Astrocyte of the spinal cord (primary cell): ENCODE measurements around the gene SNAPC4.

Experiments
- DNase-seq: peaks from one replicate; pipeline ENCODE4 v3.0.0; 2011; ENCODE audit warnings: low read depth, low spot score
- H3K4me3 ChIP-seq: 2 replicates; pipeline ENCODE4 v1.5.1; 2011; ENCODE audit warnings: low read depth, mild to moderate bottlenecking, low read length, moderate library complexity
- in situ Hi-C: cut with HindIII; loops from 2 replicates; pipeline ENCODE4 v1.10.0; 2017; ENCODE audit warnings: low sequenced_read_pairs
- TF ChIP-seq, protein P1 (sequence below): IDR thresholded peaks from 2 replicates; pipeline ENCODE4 v1.5.1; 2012; ENCODE audit warnings: low read depth, mild to moderate bottlenecking, low read length, inconsistent platforms

The SNAPC4 gene

DNA sequence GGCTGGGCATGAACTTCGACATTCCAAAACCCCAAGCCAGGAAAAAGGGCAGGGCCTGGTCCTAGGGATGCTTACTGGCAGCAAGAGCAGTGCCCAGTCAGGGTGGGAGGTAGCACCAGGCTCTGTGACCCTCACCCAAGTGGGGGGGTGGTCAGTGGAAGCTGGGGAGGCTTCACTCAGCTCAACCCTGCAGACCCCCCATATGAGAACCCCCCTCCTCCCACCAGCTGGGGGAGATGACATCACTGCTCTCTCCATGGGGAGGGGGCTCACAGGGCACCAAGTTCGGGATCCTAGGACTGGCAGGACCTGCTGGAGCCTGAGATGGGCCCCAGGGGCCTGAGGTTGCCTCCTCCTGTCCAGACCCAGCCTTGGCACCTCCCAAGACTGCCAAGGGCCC is 41.1 kb downstream of the SNAPC4 start:
- no peak overlapping the region for H3K4me3 ChIP-seq
- in situ Hi-C loops, result no loop called here
- TF ChIP-seq, protein P1, sequence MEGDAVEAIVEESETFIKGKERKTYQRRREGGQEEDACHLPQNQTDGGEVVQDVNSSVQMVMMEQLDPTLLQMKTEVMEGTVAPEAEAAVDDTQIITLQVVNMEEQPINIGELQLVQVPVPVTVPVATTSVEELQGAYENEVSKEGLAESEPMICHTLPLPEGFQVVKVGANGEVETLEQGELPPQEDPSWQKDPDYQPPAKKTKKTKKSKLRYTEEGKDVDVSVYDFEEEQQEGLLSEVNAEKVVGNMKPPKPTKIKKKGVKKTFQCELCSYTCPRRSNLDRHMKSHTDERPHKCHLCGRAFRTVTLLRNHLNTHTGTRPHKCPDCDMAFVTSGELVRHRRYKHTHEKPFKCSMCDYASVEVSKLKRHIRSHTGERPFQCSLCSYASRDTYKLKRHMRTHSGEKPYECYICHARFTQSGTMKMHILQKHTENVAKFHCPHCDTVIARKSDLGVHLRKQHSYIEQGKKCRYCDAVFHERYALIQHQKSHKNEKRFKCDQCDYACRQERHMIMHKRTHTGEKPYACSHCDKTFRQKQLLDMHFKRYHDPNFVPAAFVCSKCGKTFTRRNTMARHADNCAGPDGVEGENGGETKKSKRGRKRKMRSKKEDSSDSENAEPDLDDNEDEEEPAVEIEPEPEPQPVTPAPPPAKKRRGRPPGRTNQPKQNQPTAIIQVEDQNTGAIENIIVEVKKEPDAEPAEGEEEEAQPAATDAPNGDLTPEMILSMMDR, result no peak
- DNase-seq, result no peak

DNA sequence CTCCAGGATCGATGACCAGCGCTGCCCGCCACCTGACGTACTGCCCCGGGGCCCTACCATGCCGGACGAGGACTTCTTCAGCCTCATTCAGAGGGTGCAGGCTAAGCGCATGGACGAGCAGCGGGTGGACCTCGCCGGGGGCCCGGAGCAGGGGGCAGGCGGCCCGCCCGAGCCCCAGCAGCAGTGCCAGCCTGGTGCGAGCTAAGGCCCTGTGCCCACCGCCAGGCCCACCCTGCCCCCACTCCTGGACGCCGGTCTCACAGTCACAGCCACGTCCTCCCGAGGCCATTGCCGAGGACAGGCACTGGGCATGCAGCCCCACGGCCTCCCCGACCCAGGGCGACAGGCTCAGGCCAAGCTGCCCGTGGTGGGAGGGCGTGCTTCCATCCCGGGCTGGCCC is 42.0 kb downstream of the SNAPC4 start:
- no peak overlapping the region for H3K4me3 ChIP-seq
- DNase-seq, result no peak
- TF ChIP-seq, protein P1, result no peak
- in situ Hi-C loops, result no loop called here

DNA sequence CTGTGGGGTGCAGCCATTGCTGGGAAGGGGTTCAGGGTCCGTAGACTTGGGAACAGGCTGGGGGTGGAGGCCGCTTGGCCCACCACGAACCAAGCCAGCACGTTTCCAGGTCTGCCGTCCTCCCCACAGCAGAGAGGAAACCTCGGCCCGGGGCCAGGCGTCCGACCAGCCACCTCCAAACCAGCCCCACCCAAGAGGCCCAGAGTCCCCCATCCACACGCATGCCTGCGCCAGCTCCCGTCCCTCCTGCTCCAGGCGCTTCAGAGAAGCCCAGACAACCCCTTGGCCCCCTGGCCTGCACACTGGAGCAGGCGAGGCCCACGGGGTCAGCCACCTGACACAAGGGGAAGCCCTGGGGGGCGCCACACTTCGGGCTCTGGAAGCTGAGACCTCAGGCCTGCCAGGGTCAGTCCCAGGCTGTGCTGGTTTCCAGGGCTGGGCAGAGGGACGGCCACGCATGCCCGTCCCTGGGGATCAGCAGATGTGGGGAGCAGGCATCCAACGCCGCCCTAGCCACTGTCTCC is 42.7 kb downstream of the SNAPC4 start:
- no peak for DNase-seq
- no peak overlapping the region for H3K4me3 ChIP-seq
- in situ Hi-C loops, result no loop called here
- TF ChIP-seq, protein P1, result no peak

DNA sequence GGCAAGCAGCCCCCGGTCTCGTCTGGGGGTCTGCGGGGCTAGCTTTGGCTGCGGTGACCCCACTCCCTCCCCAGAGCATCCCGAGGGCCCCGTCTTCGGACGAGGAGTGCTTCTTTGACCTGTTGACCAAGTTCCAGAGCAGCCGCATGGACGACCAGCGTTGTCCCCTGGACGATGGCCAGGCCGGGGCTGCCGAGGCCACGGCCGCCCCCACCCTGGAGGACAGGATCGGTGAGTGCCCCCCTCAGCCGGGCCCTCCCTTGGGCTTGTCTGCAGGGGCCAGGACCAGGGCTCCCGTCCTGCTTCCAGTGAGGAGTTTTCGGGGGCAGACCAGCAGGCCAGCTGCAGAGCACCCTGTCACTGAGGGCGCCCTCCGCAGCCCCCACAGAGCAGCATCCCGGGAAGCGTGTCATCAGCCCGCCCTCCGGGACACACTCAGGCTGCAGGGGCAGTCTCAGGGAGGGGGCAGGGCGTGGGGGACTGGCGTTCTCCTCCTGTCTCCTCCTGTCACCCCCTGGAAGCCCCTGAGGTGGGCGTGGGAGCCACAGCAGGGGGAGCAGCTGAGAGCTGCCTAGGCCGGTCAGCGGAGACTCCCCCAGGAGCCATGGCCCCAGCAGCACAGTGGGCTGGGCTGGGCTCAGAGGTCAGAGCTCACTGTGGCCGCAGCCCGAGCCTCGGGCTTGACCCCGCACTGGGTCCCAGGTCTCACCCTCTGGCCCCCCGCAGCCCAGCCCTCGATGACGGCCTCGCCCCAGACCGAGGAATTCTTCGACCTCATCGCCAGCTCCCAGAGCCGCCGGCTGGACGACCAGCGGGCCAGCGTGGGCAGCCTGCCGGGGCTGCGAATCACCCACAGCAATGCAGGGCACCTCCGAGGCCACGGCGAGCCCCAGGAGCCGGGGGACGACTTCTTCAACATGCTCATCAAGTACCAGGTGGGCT is 44.1 kb downstream of the SNAPC4 start:
- H3K4me3 ChIP-seq, result no peak overlapping the region
- no peak for DNase-seq
- TF ChIP-seq, protein P1, result no peak
- in situ Hi-C loops, result no loop called here

DNA sequence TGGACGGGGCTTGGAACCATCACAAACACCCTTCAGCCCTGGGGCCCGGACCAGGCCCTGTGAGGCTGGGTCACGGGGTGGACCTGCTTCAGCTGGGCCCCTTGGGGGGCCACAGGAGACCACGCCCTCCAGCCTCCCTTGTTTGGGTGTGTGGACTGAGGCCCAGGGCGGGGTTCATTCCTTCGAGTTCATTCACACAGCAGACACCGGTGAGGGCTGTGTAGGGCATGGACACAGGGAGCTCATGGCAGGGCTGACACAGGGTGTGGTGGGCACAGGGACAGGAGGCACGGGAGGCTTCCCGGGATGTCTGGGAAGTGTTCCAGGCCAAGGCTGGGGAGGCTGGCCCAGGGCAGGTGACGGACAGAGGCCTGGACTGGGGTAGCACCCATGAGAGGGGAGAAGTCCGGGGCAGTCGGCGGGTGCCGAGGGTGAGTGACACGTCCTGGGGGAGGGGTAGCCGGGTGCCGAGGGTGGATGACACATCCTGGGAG is 45.3 kb downstream of the SNAPC4 start:
- no peak for DNase-seq
- in situ Hi-C loops, result no loop called here
- TF ChIP-seq, protein P1, result no peak
- H3K4me3 ChIP-seq, result no peak overlapping the region

DNA sequence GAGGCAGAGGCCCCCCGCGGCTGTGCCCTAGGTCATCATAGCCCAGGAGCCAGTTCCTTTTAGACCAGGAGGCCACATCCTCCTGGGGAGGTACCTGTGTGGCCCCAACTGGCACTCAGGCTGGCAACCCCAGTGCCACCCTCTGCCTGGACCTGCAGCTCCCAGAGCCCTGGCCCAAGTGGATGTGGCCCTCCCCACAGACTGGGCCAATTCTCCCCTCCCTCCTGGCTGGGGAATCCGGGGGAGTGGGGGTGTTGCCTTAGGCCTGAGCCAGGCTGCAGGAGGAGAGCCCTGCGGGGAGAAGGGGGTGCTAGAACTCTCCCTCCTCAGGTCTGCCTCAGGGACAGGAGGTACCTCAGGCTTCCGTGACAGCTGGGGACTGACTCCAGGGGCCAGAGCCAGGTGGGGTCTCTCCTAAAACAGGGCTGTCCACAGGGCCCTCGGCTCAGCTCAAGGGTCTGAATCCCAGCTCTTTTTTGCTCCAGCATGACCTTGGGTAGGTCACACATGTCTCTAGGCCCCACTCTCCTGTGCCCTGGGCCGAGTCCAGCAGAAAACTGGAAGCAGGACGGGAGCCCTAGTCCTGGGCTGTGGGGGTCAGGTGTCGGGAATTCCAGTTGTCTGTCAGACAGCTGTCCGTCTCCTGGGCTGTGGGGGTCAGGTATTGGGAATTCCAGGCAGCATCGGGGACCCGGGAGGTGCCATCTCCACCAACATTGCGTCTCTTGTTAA is 46.0 kb downstream of the SNAPC4 start:
- no peak for DNase-seq
- TF ChIP-seq, protein P1, result no peak
- in situ Hi-C loops, result no loop called here
- H3K4me3 ChIP-seq, result no peak overlapping the region
